ENCODE results near the gene FMNL2. TPM values are rescaled to one million over a fixed set of nuclear protein-coding genes. Genes with fewer than 3 reads are reported as not detected.

The FMNL2 gene
- total and polyA plus RNA-seq, 2 of the 4 experiments (the other 2 are of a cell fraction) = 10.9 to 11.4 TPM

DNA sequence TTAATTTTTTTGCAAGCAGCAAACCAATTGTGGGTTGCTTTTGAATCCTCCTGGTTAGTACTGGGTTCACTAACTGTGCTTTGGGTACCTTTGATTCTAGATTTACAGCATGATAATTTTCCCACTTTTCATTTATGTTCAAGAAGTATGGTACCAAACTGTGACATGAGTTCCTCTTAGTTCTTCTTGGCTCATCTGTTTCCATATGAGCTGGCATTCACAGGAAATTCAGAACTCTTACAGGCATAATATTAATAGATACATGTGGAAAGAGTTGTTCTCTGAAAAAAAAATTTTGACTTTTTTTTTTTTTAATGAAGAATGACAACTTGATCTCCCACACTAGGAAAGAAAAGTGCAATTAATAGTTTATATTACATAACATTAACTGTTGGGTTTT lies 59.4 kb downstream of the FMNL2 start:
- Histone ChIP-seq H3K4me2 (ENCODE audit: low read depth, low read length) (no peak overlapping the region), H3K27ac (ENCODE audit: insufficient read depth, low read length) (no peak overlapping the region), H3K56ac (ENCODE audit: extremely low read depth, insufficient read depth, low read length) (no peak overlapping the region), H2BK15ac (ENCODE audit: low read depth, low read length) (no peak overlapping the region), H2AK5ac (ENCODE audit: low read depth, low read length) (no peak overlapping the region), H2AFZ (replicated peaks; ENCODE audit: low read length, poor library complexity) (no peak overlapping the region), H2BK5ac (ENCODE audit: low read depth, low read length, poor library complexity, severe bottlenecking) (no peak overlapping the region), H3K23ac (ENCODE audit: low read depth, low read length) (no peak overlapping the region), H3K36me3 (ENCODE audit: control insufficient read depth, insufficient read depth, low read length) (no peaks in the 10 kb centered on the region), H3K14ac (replicated peaks; ENCODE audit: low read depth, low read length) (no peak overlapping the region), H3K18ac (ENCODE audit: low read depth, low read length) (no peak overlapping the region), H3K27me3 (ENCODE audit: control insufficient read depth, insufficient read depth, low read length) (no peaks in the 10 kb centered on the region), H3K9ac (ENCODE audit: low read depth, low read length) (no peak overlapping the region), H2AK9ac (replicated peaks; ENCODE audit: low read depth, low read length, poor library complexity) (no peak overlapping the region), H2BK120ac (ENCODE audit: low read depth, low read length) (no peak overlapping the region), H3K79me1 (ENCODE audit: low read depth in 1 of 2, low read length in 2 of 2) (peaks cover 24 to 26% of the 10 kb centered on the region in 2 experiments), H3K4me3 (ENCODE audit: insufficient read depth, low read depth, low read length) (no peak overlapping the region), H3K9me3 (ENCODE audit: control insufficient read depth, insufficient read depth, low read length) (no peaks in the 10 kb centered on the region), H4K91ac (ENCODE audit: insufficient read depth, low read depth, low read length) (no peak overlapping the region), H3K4ac (ENCODE audit: low read depth, low read length) (no peak overlapping the region), H4K5ac (ENCODE audit: low read depth, low read length) (no peak overlapping the region), H4K20me1 (ENCODE audit: insufficient read depth, low read length) (no peaks in the 10 kb centered on the region), H2BK20ac (ENCODE audit: low read depth, low read length) (no peak overlapping the region), H3K9me1 (ENCODE audit: insufficient read depth, low read length) (no peaks in the 10 kb centered on the region), H3K4me1 (ENCODE audit: control insufficient read depth, insufficient read depth, low read length) (peaks cover 3% of the 10 kb centered on the region; the same call in 1 of the 2 replicates), H4K8ac (ENCODE audit: low read depth in 2 of 2, low read length in 2 of 2) (no peak overlapping the region)
- ChIA-PET POLR2A (ENCODE audit: unreplicated experiment) (no interaction called here), CTCF (no interaction called here)
- no peak for ATAC-seq (ENCODE audit: low read depth)
- in situ Hi-C loops (cut with MboI; ENCODE audit: low sequenced_read_pairs) (no loop called here), intact Hi-C loops (cut with micrococcal nuclease) (no loop called here), dilution Hi-C loops (cut with HindIII; ENCODE audit: low sequenced_read_pairs, unreplicated experiment) (no loop called here)
- DNase-seq = no peak
- BruUV-seq (replicated peaks) = no TSS peak
- no peak for TF ChIP-seq RCOR1 (IDR thresholded peaks at IDR 0.05; ENCODE audit: insufficient replicate concordance, low read length)
- TF ChIP-seq SMC3 (IDR thresholded peaks at IDR 0.05; ENCODE audit: low read depth, low read length) = no peak
- no peak for TF ChIP-seq CTCF (conservative IDR thresholded peaks at IDR 0.05; ENCODE audit: low read depth, low read length)
- TF ChIP-seq CHD1 (IDR thresholded peaks at IDR 0.05; ENCODE audit: low read depth, low read length) = no peak

Data from IMR-90 (cell line).